HG02981 (cell line): ENCODE results near the gene USP36.
"Not testable (repeated sequence)": the region's sequence is repeated elsewhere in the genome, so short reads cannot be mapped to it uniquely, and the experiment has no call there.

Experiments used
- ATAC-seq: cut with Tn5 transposase; IDR thresholded peaks from one replicate; pipeline ENCODE4 v1.9.1; 2021; ENCODE audit warnings: mild to moderate bottlenecking, moderate library complexity; ENCODE audit not compliant: unreplicated experiment

USP36 gene

GRCh38 chr17:78794399-78794798, 46.2 kb downstream of the USP36 start:
- ATAC-seq = no peak

- no peak for ATAC-seq
Observed at GRCh38 chr17:78793968-78794367, 46.6 kb downstream of the USP36 start.

- ATAC-seq = no peak
Observed at GRCh38 chr17:78793415-78793814, 47.2 kb downstream of the USP36 start.

- ATAC-seq = no peak
Observed at GRCh38 chr17:78791840-78792709, 48.5 kb downstream of the USP36 start.

- ATAC-seq = no peak
Observed at GRCh38 chr17:78790552-78790951, 50.1 kb downstream of the USP36 start.

- no peak for ATAC-seq
Observed at GRCh38 chr17:78789663-78790181, 50.9 kb downstream of the USP36 start.

- no peak for ATAC-seq
Observed at GRCh38 chr17:78789149-78789662, 51.4 kb downstream of the USP36 start.

- no peak for ATAC-seq
Observed at GRCh38 chr17:78788451-78788850, 52.2 kb downstream of the USP36 start.

- ATAC-seq = no peak
Observed at GRCh38 chr17:78787444-78787843, 53.2 kb downstream of the USP36 start.

- ATAC-seq = no peak
Observed at GRCh38 chr17:78785663-78786057, 55.0 kb downstream of the USP36 start.

GRCh38 chr17:78785011-78785662, 55.5 kb downstream of the USP36 start:
- no peak for ATAC-seq

- ATAC-seq = no peak
Observed at GRCh38 chr17:78784352-78784751, 56.3 kb downstream of the USP36 start.

GRCh38 chr17:78783711-78784324, 56.8 kb downstream of the USP36 start:
- ATAC-seq = no peak

- no peak for ATAC-seq
Observed at GRCh38 chr17:78781893-78782304, 58.7 kb downstream of the USP36 start, which contains the start of gene CYTH1. Gene CYTH1 (minus strand): TSS chr17:78782273. CDS start chr17:78782223, 50 bp downstream.

- no peak for ATAC-seq
Observed at GRCh38 chr17:78781104-78781892, 59.3 kb downstream of the USP36 start.

- ATAC-seq = no peak
Observed at GRCh38 chr17:78780335-78780734, 60.3 kb downstream of the USP36 start.

GRCh38 chr17:78779850-78780249, 60.8 kb downstream of the USP36 start:
- ATAC-seq = no peak

- ATAC-seq = not testable (repeated sequence)
Observed at GRCh38 chr17:78779286-78779651, 61.3 kb downstream of the USP36 start.

- no peak for ATAC-seq
Observed at GRCh38 chr17:78777881-78778280, 62.7 kb downstream of the USP36 start.

- ATAC-seq = no peak
Observed at GRCh38 chr17:78774956-78775571, 65.5 kb downstream of the USP36 start.
